Stimulated activated CD4-positive, alpha-beta T cell treated with anti-CD3 and anti-CD28 coated beads, Interleukin-2, amount 100 ng/mL, for 48 hours (primary cell): ENCODE results near the gene ZNF783.
A peak's percentile ranks its signal among the peaks of the same experiment; 100 is the strongest.
"Not testable (repeated sequence)": the region's sequence is repeated elsewhere in the genome, so short reads cannot be mapped to it uniquely, and the experiment has no call there.

ENCODE experiments used
- DNase-seq, 2 donors: peaks; one replicate each; pipeline ENCODE4 v3.0.0-alpha.2; 2020

ZNF783 gene

DNA sequence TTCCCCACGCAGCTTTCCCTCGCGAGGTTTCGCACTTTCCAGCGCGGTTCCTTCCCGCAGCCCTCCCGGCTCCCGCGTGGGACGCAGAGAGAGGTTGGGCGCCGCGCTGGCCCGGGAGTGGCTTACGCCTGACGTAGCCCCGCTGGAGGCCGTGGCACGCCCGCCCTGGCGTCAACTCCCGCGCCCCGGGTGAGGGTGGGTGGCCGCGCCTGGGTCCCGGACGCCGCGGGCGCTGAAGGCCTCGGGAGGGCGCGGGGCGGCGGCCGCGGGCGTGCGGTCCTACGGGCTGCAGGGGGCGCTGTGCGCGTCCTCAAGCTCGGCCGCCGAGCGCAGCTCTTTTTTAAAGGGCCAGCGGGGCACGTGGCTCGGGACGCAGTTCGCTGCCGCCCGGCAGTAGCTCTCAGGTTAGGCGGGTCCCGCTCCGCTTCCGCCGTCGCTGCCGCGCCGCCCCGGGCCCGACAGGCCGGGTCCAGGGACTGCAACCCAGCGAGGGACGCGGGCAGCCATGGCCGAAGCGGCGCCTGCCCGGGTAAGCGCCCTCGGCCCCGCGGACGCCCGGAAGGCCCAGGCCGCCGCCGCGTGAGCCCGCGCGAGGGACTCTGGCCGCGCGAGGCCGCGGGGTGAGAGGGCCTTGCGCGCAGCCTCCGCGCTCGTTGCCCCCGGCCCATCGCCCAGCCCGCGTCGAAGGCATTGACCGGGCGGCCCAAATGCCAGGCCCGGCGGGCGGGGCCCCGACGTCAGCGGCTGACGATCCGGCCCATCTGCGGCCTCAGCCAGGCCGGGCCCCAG is at the start of gene ZNF783:
Gene ZNF783 (plus strand): TSS at position 368 of the 789 bp plus-strand sequence. CDS start 138 bp downstream, at position 506.
- peak; percentile 75 to 83 for DNase-seq

DNA sequence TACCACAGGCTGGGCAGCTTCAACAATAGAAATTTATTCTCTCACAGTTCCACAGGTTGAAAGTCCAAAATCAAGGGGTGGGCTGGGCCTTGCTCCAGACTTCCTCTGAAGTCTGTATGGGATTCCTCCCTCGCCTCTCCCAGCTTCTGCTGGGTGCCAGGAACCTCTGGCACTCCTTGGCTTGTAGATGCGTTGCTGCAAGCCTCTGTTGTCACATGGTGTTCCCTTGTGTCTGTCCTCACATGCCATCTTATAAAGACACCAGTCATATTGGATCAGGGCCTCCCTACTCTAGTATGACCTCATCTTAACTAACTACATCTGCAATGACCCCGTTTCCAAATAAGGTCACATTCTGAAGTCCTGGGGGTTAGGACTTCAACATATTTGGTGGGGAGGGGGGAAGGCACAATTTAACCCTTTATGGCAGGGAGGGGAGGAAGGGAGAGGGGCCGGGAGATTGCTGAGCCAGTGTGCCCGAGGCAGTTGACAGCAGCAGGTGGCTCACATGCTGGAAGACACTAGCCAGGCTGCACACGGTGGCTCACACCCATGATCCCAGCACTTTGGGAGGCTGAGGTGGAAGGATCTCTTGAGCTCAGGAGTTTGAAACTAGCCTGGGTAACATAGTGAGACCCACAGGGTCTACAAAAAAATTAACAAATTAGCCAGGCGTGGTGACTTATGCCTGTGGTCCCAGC is 47.8 kb upstream of the ZNF783 start:
- no peak for DNase-seq

DNA sequence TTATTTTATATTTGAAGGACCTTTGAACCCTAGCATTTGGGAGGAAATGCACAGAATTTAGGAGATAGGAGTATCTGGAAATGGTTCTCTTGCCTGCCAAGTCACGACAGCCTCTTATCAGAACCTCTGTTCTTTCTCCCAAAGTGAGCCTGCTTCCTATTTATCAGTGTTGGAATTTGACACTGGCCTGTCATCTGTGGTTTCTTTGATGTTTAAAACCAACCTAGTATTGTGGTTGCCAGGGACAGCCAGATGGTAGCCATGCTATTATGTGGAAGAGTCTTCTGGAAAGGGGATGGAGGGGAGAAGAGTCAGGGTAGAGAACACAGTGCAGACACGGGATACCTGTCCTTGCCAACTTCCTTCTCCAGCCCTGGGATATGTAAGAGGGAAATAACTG is 45.6 kb upstream of the ZNF783 start:
- no peak for DNase-seq

DNA sequence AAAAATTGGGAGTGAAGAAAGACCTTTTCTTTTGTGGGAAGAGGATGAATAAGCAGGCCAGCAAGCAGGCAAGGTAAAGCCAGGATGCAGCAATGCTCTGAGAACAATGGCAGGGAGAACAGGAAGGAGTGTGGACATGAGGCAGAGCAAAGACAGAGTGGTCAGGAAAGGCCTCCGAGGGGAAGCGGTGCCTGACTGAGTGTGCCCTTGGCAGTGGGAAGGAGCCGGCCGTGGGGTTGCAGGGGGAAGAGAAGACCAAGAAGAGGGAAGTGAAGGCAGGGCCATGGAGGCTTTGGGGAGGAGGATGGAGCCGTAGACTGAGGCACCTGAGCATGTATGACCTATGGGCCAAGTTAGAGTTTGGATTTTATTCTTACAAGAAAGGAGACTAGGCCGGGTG is 44.4 kb upstream of the ZNF783 start:
- DNase-seq = no peak

DNA sequence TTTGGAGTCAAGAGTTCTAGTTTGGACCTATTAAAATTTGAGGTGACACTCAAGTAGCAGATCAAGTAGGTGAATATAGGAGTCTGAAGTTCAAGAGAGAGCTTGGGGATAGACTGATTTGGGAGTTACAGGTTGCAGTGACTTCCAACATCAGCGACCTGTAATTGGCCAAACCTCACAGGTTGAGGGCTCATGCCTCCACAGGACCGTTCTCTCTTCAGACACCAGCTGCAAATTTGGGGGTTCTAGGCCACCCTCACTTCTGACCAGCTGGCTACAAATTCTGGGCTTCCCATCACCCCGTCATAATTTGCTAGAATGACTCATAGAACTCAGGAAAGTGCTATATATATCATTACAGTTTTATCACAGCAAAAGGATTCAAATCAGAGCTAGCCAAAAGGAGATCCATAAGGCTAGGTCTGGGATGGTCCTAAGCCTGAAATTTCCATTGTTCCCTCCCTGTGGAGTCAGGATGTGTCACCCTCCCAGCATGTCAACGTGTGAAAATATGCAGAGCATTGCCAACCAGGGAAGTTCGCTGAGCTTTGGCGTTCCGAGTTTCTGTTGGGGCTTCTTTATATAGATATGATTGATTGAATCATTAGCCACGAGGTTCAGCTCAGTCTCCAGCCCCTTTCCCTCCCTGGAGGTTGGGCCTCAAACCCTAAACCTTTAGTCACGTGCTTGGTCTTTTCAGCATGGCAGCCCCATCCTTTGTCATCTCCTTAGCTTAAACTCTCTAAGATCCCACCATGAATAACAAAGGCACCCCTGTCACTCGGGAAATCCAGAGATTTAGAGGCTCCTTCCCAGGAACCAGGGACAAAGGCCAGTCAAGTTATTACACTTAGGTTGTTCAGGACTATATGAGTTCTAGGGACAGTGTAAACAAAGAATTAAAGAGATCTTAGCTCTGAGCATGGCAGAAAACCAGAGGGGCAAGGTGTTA is 43.3 kb upstream of the ZNF783 start:
- DNase-seq = no peak

DNA sequence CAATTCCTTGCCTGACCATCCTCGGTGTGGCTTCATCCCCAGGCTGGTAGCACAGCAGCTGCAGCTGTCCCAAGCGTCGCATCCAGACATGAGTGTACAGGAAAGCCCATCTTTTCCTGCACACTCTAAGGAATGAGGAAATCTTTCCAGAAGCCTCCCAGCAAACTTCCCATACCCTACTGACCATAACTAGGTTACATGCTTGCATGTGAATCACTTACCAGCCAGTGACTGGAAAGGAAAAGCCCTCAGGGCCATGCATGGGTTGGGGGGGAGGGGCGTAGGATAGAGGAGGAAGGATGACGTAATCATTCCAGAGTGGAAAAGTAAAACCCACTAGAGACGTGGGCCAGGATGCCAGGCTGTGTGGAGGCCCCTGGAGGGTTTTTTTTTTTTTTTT is 41.5 kb upstream of the ZNF783 start:
- DNase-seq = no peak

DNA sequence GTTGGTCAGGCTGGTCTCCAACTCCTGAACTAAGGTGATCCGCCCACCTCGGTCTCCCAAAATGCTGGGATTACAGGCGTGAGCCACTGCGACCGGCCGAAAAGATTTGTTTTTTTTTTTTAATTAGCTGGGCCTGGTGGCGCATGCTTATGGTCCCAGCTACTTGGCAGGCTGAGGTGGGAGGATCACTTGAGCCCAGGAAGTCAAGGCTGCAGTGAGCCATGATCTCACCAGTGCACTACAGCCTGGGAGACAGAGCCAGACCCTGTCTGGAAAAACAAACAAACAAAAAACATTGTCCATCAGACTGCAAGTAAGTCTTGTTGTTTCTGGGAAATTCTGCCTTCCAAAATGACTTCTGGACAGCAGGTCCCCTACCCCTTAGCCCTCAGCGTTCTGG is 38.8 kb upstream of the ZNF783 start:
- DNase-seq = no peak

DNA sequence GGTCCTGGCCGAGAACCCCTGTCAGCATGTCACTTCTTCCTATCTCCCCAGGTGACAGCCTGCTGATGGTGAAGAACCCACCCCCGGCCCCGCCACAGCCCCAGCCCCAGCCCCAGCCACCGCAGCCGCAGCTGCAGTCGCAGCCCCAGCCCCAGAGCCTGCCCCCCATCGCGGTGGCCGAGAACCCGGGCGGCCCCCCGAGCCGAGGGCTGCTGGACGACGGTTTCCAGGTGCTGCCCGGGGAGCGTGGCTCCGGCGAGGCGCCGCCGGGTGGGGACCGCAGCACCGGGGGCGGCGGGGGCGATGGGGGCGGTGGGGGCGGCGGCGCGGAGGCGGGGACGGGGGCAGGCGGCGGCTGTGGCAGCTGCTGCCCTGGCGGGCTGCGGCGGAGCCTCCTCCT is 38.2 kb upstream of the ZNF783 start:
- no peak for DNase-seq

DNA sequence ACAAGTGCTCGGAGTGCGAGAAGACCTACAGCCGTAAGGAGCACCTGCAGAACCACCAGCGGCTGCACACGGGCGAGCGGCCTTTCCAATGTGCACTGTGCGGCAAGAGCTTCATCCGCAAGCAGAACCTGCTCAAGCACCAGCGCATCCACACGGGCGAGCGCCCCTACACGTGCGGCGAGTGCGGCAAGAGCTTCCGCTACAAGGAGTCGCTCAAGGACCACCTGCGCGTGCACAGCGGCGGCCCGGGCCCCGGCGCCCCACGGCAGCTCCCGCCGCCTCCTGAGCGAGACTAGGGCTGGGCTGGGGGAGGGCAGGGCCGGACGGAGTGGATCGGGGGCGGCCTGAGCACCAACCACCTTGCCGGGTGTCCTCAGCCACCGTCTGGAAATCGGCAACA is 37.6 kb upstream of the ZNF783 start:
- no peak for DNase-seq

DNA sequence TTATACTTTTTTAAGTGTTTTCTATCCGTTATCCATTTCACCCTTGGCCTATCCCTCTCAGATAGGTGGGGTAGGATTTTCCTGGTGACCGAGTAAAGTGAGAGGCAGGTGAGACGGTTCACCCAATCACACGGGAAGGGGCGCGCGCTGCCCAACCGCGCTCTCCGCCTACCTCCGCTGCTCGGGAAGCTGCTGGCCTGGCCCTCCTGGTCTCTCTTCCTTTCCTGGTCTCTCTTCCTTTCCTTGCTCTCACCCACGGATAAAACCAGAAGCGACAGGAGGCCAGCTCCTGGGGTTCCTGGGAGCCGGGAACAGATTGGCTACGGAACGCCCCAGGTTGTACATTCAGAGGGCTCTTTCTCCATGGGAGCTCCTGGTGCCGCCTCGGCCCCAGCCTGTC is 36.9 kb upstream of the ZNF783 start:
- DNase-seq = no peak

DNA sequence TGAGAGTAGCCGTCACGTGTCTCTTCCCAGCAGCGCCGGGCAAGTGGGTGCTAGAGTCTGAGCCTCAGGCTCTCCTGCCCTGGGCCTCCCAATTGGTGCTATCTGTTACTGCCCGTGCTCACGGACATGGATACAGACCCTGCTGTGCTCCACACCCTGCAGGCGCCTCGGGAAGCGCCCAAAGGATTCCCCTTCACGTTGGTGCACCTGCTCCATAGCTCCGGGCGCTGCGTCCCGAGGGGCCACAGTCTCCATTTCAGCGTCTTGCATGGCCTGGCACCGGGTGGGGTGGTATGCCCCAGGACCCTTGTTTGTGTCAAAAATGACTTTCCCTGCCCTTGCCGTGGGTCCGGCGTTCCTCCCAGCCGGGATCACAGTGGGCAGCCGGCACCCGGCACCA is 36.3 kb upstream of the ZNF783 start:
- DNase-seq = no peak

DNA sequence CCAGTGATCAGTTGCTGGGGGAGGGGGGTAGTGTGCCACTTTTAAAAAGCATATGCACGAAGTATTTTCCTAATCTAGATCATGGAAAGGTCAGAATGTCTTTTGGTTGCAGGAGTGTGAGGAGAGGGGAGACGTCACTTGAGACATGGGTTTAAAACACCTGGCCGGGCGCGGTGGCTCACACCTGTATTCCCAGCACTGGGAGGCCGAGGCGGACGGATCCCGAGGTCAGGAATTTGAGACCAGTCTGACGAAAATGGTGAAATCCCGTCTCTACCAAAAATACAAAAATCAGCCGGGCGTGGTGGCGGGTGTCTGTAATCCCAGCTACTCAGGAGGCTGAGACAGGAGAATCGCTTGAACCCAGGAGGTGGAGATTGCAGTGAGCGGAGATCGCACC is 35.6 kb upstream of the ZNF783 start:
- not testable (repeated sequence) for DNase-seq

DNA sequence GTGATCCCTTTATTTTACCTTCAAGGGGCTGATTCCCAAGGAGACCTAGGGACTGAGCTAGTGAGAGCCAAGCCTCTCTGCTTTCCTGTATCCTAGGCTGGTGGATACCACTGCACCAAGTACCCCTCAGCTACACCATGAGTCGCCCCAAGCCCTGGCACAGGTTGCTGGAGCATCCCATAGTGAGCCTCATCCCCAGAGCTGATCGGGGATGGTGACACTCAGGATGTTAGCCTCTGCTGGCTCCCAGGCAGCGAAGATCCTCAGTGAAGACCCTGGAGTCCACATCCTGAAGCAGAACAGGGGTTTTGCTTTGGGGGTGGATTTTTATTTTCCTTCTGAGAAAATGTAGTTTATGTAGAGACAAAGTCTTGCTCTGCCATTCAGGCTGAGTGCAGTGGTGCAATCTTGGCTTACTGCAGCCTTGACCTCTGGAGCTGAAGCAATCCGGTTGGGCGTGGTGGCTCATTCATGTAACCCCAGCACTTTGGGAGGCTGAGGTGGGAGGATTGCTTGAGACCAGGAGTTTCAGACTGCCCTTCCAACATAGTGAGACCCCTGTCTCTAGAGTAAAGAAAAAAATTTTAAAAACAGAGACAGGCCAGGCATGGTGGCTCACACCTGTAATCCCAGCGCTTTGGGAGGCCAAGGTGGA is 35.0 kb upstream of the ZNF783 start:
- no peak for DNase-seq

DNA sequence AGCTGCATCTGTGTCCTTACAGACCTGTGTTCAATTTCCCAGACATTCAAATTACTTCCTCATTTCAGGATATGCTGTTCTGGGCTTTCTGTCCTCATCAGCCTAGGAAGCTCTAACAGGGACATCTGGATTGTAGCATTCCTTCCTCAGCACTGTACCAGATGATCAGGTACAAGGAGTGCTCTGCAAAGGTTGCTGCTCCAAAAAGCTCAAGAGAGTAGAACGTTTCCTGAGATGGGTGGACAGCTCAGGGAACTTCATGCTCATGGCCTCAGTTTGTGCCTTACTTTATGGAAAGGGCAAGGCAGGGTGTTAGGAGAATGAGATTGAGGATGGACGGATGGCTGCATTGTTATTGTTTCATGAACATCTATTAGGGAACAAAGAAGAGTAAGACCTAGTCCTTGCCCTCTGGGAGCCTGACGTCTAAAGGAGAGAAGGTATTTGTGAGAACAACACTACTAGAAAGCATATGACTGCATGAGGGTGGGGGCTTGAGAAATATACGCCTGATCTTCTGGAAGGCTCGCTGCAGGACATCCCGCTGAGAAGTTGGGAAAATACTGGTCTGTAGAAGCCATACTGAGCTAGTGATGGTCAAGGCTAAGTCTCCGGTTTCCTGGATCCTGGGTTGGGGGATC is 33.0 kb upstream of the ZNF783 start:
- no peak for DNase-seq

DNA sequence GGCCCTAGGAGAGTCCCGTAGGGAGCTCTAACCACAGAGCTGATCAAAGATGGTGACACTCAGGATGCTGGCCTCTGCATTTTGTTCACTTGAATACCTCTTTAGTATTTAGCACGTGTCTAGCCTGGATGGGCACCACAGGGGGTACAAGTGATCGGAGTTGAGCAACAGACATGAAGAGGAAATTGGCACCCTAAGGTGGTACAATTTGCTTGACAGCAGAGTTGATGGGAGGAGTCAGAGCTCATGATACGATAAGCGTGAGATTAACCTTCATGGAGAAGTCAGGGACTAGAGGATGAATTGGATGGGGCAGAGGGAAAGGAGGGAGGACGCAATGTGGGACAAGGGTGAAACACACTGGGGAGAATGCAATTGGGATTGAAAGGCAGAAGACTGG is 32.5 kb upstream of the ZNF783 start:
- DNase-seq = no peak

DNA sequence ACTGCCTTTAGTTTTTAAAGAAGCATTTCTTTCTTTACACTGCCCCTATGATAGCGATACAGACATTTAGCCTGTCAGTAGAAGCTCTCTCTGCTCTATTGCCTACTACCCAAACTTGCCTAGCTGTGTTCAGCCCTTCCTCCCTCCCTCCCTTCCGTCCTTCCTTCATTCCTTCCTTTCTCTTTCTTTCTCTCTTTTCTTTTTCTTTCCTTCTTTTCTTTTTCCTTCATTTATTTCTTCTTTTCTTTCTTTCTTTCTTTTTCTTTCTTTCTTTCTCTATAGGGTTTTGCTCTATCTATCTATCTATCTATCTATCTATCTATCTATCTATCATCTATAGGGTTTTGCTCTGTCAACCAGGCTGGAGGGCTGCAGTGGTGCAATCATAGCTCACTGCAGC is 29.6 kb upstream of the ZNF783 start:
- no peak for DNase-seq

DNA sequence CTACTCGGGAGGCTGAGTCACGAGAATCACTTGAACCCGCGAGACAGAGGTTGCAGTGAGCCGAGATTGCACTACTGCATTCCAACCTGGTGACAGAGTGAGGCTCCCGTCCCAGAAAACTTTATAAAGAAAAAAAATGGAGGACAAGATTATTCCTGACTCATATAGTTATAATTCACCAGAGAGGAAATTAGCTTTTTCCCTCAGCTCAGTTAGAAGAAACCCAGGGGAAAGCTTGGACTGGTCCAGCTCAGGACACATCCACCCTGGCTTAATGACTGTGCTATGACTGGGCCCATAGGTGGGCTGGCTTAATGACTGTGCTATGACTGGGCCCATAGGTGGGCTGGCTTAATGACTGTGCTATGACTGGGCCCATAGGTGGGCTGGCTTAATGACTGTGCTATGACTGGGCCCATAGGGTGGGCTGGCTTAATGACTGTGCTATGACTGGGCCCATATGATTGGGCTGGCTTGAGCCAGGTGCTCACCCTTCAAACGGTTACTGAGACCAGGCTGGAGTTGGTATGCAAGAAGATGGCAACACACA is 28.3 kb upstream of the ZNF783 start:
- not testable (repeated sequence) for DNase-seq

DNA sequence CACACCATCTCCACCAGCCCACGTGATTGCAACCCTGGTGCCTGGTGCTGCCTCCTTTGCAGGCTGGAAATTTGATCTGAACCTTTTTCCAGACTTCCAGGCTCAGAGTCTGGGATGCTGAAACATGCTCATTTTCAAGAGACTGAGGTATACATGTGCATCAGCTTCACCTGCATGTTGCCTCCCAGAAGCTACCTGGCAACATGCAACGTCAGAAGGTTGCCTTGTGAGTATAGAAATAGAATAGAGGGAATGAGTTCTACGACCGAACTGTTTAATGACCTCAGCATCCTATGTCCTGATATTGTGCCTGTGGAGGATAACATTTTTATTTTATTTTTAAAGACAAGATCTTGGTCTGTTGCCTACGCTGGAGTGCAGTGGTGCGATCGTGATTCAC is 24.5 kb upstream of the ZNF783 start:
- no peak for DNase-seq

DNA sequence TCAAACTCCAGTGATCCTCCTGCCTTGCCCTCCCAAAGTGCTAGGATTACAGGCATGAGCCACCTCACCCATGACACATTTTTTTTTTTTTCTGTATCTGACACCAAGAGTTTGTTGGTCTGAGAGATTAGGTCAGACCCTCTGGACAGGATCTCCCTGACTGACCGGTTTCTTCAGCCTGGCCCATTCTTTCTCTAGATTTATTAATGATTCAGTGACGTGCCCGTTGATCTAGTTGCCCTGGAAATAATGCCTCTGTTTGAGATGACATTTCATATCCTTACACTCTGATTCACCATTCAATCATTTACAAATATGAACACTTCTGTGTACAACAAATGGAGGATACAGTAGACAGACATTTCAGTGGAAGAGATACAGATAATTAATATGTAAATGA is 23.9 kb upstream of the ZNF783 start:
- no peak for DNase-seq

DNA sequence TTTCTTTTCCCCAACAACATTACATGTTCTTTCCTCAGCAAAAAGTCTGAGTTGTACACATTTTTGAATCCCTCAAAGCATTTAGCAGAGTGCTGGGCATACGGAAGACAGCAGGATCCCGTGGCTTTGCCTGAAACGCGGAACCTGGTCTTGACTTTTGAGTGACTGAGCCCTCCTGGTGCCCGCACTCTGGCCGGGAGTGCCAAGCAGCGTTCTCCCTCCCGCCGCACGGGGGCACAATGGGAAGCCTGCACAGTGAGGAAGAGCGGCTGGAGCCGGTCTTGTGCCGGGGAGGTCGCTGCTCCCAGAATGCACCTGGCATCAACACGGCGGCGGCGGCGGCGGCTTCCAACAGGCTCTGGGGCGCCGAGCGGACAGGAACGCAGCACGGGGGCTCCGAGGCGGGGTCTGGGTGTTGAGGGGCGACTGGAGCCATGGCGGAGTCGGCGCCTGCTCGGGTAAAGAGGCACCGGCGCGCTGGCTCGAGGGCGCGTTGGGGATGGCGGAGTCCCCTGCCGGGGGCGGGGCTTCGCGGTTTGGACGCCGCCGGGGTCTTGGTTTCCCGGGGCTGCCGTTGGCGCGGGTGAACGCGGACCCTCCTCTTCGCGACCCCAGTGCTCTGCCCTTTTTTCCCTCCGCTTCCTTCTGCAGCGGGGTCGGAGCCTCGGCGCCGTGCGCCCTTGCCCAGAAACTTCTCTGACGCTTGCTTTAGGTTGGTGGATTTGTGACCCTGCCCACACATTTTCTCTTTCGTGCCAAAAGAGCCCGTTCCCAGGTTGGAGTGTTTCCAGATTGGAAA is 22.5 kb upstream of the ZNF783 start, which contains the start of gene ZNF212:
Gene ZNF212 (plus strand): TSS at position 307 of the 799 bp plus-strand sequence. CDS start 128 bp downstream, at position 435.
- DNase-seq = peak; percentile 85 to 88

DNA sequence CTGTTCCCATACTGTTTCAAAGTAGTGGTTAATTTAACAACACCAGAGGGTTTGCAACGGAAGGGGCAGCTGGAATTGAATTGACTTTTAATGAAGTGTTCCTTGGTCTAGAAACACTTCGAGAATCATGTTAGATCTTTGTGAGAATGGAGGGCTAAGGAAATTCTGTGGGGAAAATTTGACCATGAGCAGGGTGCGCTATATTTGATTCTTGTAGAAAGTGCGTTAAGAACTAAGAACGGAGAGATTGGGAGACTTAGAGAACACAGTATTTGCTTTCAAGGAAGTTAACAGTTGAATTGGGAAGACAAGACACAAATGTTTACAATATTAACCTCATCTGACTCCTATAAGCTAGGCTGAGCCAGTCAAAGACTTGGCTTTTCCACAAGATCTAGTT is 21.4 kb upstream of the ZNF783 start:
- no peak for DNase-seq
